ENCODE results near the gene TRAPPC8. TPM values are rescaled to one million over a fixed set of nuclear protein-coding genes. Genes with fewer than 3 reads are reported as not detected.

Gene TRAPPC8
- total and polyA plus RNA-seq, 2 of the 13 experiments (the other 11 are each of a cell fraction or from before 2014, with no cell fraction given): 34.6 to 50.8 TPM

- TF ChIP-seq MBNL3 (CRISPR knock-in tag; conservative IDR thresholded peaks at IDR 0.05) (no peak), KLF16 (CRISPR knock-in tag; IDR thresholded peaks at IDR 0.05) (no peak), TAF15 (IDR thresholded peaks at IDR 0.05; ENCODE audit: low read depth, low read length, poor library complexity, severe bottlenecking) (no peak), ZNF18 (CRISPR knock-in tag; IDR thresholded peaks at IDR 0.05; ENCODE audit: insufficient replicate concordance) (no peak), TMF1 (CRISPR knock-in tag; IDR thresholded peaks at IDR 0.05; ENCODE audit: low read depth) (no peak), ZNF318 (CRISPR knock-in tag; IDR thresholded peaks at IDR 0.05) (no peak), BCL6 (CRISPR knock-in tag; IDR thresholded peaks at IDR 0.05) (no peak), TRIM22 (IDR thresholded peaks at IDR 0.05) (no peak), ZNF230 (CRISPR knock-in tag; IDR thresholded peaks at IDR 0.05) (no peak)
Measured at GRCh38 chr18:31970617-31971016, 27.7 kb upstream of the TRAPPC8 start (continued).
